ENCODE results near the gene VWF. TPM values are rescaled to one million over a fixed set of nuclear protein-coding genes. Genes with fewer than 3 reads are reported as not detected.

VWF gene
- total RNA-seq, 1 donor from 2014 or later = 1,804 TPM

DNA sequence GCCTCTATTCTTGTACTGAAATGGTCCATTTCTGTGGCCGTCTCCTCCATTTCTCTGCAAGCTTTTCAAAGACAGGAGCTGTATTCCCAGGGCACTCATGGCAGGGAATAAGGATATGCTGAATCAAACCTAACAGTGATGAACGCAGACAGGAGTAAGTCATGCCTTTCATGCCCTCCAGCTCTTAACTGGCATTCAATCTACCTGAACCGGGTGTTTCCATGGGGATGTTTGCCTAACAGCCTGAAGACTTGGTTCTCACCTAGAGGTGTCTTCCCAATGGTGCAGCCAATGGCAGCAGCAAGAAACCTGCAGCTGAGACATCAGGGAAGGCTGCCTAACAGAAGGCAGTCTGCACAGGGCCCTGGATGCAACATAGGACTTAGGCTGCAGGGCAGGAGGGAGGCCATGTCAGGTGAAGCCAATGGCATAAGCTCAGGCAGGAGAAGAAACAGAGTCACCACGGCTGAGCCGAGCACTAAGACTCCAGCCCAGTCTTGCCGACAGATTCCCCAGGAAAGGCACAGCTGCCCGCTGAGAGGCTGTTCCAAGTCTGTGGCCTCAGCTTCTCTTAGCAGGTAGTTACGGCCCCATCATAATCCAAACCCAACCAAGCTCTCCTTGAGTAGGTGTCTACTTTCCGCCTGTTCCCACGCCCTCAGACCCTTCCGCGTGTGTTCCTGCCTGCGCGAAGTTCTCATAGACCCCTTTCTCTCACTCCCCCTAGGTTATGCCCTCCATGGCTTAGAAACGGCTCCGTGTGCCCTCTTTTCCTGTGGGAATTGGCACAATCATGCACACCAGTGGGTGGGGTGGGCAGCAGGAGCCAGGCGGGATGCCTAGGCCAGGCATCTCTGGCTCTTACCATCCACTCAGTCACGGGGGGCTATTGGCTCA is 44.1 kb downstream of the VWF start:
- no peak for DNase-seq (ENCODE audit: extremely low read depth, low read depth, low spot score)

DNA sequence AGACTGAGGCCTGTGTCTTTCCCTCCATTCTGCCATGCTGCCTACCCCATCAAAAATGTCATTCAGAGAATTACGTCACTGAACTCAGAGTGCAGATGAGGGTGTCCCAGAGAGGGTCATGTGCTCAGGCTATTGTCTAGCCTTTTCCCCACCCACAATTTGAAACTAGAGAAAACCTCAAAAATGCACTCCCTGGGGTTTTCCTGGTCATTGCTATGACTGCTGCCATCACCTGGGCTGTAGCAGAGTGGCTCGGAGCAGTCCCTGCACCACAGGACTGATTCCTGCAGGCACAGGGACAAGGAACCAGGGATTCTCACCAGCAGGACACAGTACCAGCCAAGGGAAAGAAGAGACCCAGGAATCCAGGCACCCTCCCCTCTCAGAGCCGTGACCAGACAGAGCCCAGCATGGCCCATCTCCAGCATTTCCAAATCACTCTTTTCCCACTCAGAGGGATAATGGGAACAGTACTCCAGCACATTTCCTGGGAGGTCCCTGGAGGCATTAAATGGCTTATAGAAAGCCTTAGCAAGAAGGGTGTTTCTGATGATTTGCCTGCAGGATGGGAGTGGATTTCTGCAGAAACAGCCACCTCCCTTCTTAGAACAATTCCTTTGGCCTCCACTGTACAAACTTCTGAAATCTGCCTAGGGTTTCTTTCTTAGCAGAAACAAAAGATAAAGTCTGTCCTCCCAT is 45.9 kb downstream of the VWF start:
- DNase-seq (ENCODE audit: extremely low read depth, low read depth, low spot score) = no peak

DNA sequence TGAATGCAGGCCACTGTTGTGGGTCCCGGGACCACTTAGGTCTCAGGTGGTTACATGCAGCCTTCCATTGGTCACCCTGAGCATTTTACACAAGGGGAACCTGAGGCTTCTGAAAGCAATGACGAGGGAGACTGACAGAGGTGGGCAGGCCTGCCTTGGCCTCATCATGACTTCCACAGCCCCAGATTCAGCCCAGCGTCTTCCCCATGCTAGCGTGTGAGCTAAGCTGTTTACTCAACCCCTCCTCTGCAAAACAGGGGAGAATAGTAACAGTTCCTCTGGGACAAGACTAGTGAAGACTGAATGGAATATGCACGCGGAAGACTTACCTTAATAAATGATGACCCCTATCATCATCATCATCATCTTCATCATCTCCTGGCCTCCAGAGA is 46.8 kb downstream of the VWF start:
- no peak for DNase-seq (ENCODE audit: extremely low read depth, low read depth, low spot score)

DNA sequence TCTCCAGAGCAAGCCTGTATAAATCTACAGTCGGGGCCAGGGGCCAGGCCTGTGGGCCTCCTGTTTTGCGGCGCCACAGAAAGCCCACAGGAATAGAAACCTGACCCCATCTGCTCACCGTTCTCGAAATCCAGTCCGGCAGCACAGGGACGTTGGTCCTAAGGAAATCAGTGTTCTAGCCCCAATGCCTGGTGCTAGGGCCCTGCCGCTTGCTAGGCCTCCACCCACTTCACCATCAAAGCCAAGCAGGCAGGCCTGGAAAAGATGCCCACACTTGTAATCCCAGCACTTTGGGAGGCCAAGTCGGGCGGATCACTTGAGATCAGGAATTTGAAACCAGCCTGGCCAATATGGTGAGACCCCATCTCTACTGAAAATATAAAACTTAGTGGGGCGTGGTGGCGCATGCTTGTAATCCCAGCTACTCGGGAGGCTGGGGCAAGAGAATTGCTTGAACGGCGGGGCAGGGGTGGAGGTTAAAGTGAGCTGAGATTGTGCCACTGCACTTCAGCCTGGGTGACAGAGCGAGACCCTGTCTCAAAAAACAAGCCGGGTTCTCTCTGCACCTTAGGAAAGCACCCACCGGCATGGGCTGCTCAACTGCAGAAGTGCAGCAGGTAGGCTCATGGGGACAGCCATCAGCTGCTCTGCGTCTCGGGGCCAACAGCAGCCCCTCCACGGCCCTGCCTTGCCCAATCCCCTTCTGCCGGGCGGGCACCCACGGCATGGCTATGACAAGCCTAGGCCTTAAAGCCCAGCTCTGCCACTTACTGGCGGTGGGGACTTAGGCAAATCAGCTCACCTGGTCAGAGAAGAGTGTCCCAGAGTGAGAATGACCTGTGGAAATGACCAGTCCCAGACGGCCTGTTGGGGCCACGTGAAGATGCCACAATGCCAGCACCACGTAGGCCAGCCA is 47.4 kb downstream of the VWF start:
- no peak for DNase-seq (ENCODE audit: extremely low read depth, low read depth, low spot score)

DNA sequence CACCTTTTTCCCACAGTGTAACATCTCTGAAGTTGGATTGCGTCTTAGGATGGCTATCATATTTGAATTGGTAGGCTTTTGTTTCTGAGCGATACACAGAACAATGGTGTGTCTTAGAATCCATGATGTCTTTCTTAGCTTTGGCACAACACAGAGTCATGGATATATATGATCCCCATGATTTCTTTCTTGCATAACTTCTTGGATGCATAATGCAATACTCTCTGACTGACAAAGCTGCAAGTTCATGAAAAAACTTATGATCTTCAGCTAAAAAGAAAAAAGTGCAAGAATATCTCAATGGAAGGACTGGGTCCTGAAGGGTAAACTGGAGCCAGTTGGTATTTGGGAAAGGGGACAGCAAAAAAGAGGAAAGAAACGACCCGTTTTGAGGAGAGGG is 48.1 kb downstream of the VWF start:
- no peak for DNase-seq (ENCODE audit: extremely low read depth, low read depth, low spot score)

DNA sequence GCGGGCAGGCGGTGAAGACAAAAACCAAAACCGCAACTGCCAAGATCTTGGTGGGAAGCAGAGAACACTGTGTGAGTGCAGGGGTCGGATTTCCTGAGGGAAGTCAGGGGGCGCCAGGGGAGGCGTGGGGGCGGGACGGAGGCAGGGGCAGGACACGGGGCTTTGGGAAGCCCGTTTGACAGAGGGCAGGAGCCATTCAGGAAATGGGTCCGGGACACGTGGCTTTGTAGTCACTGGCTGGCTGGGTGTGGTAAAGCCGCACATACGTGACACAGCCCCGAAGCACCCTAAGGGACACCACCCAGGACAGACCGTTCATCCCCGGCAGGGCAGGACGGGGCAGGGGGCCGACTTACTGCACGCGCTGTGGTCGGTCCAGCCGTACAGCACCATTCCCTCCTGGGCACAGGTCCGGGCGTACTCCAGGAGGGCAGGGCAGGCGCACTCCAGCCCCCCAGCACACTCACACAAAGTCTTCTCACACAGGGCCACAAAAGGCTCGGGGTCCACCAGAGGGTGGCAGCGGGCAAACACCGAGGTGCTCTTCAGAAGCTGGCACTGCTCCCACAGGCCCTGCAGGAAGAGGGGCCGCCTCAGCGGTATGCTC is 49.4 kb downstream of the VWF start:
- DNase-seq (ENCODE audit: extremely low read depth, low read depth, low spot score) = no peak

DNA sequence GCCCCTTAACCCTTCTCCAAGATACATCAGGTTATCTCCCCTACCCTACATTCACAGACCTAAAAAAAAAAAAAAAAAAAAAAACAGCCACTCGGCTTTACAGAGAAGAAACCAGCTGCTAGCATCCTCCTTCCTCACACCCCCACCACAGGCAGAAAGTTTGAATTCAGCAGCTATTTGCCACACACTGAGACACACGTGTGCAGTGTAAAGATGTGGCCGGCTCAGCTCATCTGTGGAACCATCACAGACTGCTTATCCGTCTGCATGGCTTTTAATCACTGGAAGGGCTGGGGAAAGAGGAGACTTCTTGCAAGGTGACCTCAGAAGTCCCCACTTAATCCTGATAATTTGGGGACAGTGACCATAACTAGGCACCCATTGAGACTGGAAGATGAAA is 50.0 kb downstream of the VWF start:
- DNase-seq (ENCODE audit: extremely low read depth, low read depth, low spot score) = no peak

DNA sequence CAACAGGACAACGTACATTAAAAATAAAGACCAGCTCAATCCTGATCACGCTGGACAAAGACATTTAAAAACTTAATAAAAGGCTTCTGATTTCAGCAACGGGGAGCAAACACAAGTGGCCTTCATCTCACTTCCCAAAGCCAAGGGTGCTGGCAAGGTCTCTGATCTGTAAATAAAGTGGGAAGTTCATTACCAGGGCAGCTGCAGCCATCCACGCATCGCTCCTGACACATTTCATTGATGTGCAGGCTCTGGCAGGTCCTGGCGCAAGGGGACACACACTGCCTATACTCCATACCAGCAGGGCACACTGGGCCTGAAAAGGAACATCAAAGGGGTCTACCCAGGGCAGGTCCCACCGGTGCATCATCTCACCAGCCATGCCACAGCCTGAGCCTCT is 51.0 kb downstream of the VWF start:
- no peak for DNase-seq (ENCODE audit: extremely low read depth, low read depth, low spot score)

DNA sequence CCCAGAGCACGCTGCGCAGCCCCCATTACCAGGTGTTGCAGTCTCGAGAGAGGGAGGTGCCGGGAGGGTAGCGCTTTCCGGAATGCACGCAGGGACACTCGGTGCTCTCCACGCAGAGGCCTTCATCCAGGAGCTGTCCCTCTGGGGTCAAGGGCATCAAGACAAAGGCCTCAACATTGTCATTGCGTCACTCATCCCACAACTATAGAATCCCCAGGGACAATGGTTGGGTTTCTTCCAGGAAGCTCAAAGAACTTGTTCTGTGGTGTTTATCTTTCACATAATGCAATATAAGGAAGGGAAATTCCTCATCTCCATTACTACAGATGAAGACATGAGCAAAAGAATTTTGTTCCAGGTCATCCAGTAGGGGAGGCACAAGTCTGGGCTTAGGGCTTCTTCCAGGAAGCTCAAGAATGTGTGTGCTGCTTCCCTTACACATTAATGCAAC is 52.1 kb downstream of the VWF start:
- peak; percentile 47 for DNase-seq (ENCODE audit: extremely low read depth, low read depth, low spot score)

DNA sequence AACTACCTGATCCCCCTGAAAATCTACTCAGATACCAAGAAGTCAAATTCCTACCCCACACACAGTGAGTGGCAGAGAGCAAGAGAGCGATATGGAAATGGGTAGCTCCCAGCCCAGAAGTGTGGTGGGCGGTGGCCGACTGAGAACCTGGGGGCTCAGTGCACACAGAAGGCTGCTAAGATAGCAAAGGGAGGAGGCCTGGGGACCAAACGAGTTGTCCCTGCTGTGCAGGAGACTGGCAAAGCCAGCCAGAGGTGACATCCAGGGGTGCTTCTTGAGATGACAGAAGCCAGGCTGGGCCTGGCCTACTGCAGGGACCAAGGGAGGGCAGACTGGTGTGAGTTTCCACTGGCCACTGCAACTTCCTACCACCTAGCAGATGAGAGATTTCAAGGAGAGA is 52.9 kb downstream of the VWF start:
- no peak for DNase-seq (ENCODE audit: extremely low read depth, low read depth, low spot score)

DNA sequence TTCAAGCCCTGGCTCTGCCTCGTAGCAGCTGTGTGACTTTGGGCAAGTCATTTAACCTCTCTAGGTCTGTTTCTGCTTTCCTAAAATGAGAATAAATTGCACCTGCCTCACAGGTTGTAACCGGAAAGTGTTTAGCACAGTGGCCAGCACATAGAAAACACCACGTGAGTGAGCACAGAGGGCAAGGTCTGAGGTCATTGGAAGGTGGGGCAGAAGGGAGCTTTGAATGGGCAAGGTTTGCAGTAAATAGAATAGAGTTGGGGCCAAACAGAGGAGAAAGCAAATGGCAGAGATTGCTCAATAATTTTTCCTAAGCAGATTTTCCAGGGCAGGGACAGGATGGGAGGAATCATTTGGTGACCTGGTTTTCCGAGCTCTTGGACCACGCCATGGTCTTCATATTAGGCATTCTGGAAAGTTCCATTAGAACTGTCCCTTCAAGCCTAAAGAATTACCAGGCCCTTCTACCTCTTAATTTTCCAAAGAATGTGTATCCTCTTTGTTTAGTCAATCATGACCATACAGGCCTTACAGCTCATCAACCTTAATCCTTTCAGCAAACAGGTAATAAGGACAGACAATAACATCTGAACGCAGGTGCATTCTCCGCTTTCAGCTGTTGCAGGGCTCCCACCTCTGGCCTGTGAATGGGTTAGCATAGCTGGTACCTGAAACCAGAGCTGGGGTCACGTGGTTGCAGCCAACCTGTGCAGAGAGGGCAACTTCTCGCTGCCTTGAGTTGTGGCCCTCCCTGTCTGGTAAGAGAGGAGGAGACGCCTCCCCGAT is 53.8 kb downstream of the VWF start:
- no peak for DNase-seq (ENCODE audit: extremely low read depth, low read depth, low spot score)

DNA sequence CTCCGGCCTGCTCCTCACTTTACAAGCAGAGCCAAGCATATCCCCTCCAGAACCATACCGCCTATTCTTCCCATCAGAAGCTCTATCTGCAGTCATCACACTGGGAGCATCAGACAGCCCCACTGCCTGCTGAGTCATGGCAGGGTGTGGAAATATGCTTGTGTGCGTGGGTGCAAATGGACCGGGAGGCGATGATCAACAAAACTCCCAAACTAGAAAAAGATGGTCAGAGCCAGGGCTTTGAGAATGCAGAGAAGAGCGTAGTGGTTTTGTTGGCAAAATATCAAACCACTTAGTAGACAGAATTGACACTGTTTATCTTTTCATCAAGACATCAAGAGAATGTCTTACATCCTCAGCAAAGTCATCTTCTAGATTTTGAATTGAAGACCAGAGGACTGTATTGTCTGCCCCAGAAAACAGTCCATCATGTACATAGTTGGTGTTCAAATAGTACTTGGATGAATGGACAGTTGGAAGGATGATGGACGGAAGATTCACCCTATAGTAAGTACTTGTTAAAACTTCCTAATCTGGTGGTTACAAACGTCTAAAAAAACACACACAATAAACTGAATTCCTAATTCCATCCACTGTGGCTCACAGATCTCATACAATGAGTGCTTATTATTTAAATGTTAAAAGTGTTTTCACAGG is 54.9 kb downstream of the VWF start:
- DNase-seq (ENCODE audit: extremely low read depth, low read depth, low spot score) = no peak

DNA sequence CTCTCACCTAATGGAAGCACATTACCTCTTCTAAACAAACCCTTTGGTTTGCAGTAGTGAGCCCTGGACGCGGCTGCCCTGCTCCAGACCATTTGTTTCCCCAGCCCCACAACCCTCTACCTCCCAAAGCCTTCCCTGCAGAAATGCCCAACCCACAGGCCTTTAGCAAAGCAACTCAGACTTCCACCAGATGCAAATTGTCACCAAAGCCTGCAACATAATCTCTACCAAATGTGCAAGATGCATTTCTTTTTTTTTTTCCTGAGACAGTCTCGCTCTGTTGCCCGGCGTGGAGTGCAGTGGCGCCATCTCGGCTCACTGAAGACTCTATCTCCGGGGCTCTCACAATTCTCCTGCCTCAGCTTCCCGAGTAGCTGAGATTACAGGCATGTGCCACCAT is 56.2 kb downstream of the VWF start:
- DNase-seq (ENCODE audit: extremely low read depth, low read depth, low spot score) = no peak

DNA sequence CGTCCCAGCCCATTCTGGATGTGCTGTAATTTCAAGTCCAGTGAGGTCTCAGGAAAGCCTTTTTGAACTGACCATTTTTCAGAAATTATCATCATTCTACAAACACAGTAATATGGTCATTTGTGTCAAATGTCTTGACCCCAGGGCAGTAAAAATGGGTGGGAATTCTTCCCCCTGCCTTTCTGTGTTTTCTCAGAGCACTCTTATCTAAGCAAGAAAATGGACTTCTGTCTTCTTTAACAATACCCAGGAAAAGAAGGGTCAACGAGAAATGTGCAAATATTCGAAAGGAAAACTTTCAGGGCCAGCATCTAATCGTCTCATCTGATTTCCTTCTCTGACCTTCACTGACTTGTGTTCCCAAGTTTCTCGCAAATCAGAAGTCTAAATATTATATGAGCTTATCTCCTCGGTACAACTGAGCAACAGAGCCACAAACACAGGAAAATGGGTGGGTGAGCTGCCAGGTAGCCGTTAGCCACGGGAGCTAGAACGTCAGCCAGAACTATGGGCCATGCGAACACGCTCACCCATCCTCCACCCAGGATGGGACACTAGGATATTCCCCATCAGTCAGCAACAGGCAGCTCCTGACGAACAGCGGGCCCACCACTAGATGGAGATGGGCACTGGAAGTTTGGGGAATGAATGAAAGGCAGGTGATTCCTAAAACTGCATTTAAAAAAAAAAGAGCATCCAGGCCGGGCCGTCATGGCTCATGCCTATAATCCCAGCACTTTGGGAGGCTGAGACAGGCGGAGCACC is 57.1 kb downstream of the VWF start:
- DNase-seq (ENCODE audit: extremely low read depth, low read depth, low spot score) = peak; percentile 51

DNA sequence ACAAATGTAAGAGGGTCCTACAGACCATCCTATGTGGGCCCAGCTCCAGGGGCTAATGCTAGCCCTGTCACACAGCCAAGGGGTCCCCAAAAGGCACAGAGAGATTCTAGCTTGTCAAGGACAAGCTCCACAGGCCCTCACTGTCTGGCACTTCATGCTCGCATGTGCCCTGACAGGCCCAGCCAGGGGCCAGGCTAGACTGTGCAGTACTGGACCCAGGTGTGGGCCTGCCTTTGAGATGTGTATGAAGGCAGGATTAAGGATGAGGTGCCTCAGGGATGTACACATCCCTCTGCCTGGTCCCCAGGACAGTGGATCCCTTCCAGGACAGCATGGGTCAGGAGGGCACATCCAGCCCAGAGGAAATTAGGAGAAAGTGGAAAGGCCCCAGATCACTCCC is 57.8 kb downstream of the VWF start:
- no peak for DNase-seq (ENCODE audit: extremely low read depth, low read depth, low spot score)

DNA sequence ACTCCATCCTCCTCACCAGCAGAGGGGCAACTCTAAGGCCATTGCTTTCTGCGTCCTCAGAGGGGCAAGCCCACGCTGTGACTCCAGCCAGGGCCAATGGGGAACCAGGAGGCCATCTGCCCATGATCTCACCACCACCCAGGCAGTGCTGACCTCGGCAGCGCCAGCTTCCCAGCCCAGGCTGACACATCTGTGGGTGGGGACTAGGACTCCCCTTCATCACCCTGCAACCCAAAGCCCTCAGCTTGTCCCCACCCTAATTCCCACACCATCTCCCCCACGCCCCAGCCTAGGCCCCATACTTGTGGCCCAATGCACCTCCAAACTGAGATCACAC is 58.6 kb downstream of the VWF start:
- DNase-seq (ENCODE audit: extremely low read depth, low read depth, low spot score) = no peak

DNA sequence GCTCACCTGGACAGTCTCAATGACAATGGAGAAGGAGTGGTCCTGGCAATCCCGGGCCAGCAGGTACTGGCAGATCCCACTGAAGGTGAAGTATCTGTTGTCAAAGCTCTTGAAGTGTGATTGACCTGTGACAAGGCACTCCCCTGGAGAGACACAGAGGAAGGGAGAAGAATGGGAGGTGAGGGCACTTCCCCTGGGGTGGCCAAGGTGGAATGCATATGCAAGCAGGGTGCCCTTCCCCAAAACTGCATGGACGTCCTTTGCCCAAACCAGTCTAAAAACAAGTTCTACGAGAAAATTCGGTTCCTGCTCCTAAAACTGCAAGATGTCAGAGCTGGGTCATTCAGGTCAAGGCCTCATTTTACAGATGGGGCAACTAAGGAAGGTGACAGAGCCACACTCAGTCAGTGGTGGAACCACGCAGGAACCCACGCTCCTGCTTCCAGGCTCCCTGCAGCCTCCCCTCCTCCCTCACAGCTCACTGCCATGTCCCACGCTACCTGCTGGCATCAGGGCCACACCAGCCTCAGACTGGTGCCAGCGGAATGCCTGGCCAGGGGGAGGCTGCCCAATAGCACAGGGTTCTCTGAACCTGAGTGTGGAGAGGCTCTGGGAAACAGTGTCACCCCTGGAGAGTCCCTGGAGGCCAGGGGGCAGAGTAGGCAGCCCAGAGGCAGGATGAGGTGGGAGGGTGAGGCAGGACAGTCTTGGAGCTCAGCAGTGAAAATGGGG is 59.2 kb downstream of the VWF start:
- DNase-seq (ENCODE audit: extremely low read depth, low read depth, low spot score) = no peak
